ENCODE data around the gene CNDP1.

Gene CNDP1

DNA sequence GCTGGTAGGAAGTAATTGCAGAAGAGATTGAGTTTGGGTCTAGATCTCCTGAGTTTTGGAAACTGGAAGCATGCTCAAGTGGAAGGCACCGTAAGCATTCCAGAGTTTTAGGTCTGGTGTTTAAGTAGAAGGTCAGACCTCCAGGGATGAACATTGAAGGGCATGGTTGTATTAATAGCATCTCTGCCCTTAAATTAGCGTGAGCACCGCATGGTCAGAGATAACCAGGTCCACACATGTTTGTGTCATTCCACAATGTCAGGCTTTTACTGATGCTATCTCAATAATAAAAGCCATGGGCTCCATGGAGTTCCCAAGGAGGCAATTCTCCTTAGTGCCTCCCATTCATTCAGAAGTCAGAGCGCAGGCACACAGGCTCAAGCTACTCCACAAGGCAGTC, 35.1 kb downstream of the CNDP1 start:
- Histone ChIP-seq H3K9ac (ENCODE audit: low read length) (no peak overlapping the region), H2AFZ (ENCODE audit: low read length) (no peak overlapping the region), H3K4me3 (ENCODE audit: low read length) (no peak overlapping the region), H3K27ac (ENCODE audit: low read length) (no peak overlapping the region), H3K9me2 (replicated peaks; ENCODE audit: insufficient read depth, low read length) (no peaks in the 10 kb centered on the region), H3K4me1 (ENCODE audit: low read length) (no peaks in the 10 kb centered on the region), H3K4me2 (ENCODE audit: low read depth, low read length) (no peak overlapping the region), H3K79me2 (ENCODE audit: low read length) (no peaks in the 10 kb centered on the region), H3K27me3 (replicated peaks; ENCODE audit: insufficient read depth, low read length) (no peaks in the 10 kb centered on the region), H3F3A (ENCODE audit: insufficient read depth, low read length) (no peaks in the 10 kb centered on the region), H3K9me3 (replicated peaks; ENCODE audit: insufficient read depth, low read length) (no peaks in the 10 kb centered on the region), H3K36me3 (replicated peaks; ENCODE audit: insufficient read depth, low read length) (no peaks in the 10 kb centered on the region), H4K20me1 (ENCODE audit: insufficient read depth, low read length) (no peaks in the 10 kb centered on the region)
- no peak for TF ChIP-seq EZH2phosphoT487 (IDR thresholded peaks at IDR 0.05; ENCODE audit: low read length)
- no peak for TF ChIP-seq EZH2 (optimal IDR thresholded peaks at IDR 0.05; ENCODE audit: low read depth, low read length)
- TF ChIP-seq CTCF (IDR thresholded peaks at IDR 0.05; ENCODE audit: low read length): no peak
- no peak for DNase-seq

GRCh38 chr18:74570266-74570665, 36.0 kb downstream of the CNDP1 start:
- TF ChIP-seq EZH2 (optimal IDR thresholded peaks at IDR 0.05; ENCODE audit: low read depth, low read length) (no peak), EZH2phosphoT487 (IDR thresholded peaks at IDR 0.05; ENCODE audit: low read length) (no peak), CTCF (IDR thresholded peaks at IDR 0.05; ENCODE audit: low read length) (no peak)
- DNase-seq: no peak
- H2AFZ ChIP-seq (ENCODE audit: low read length): no peak overlapping the region

DNA sequence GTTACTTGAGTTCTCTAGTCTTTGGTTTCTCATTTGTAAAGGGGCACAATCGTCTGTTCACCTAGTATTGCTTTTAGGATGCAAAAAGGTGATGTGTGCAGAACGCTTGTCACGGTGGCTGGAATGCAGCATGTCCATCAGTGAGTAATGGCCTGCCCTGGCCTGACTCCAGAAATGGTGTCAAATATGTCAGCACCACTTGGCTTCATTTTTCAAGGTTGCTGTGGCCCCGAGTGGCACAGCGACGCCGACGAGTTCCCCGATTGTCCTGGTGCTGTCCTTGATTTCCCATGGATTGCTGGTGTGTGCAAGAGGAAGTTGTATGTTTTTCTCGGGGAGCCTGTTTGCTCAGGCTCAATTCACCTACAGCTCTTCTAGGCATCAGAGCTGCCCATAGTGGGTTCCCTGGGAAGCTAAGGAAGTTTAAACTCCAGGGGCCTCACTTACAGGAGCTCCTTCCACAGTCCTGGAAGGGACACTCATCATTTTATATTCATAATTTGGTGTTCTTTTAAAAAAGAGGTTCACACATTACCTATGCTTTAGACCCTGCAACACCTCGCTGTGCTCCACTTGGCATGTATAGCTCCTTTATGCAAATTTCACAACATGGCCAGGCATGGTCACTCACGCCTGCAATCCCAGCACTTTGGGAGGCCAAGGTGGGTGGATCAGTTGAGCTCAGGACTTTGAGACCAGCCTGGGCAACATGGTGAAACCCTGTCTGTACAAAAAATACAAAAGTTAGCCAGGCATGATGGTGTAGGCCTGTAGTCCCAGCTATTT, 37.8 kb downstream of the CNDP1 start:
- H3K27me3 ChIP-seq (replicated peaks; ENCODE audit: insufficient read depth, low read length): no peaks in the 10 kb centered on the region
- no peaks in the 10 kb centered on the region for H3K4me1 ChIP-seq (ENCODE audit: low read length)
- no peaks in the 10 kb centered on the region for H3F3A ChIP-seq (ENCODE audit: insufficient read depth, low read length)
- H3K9me2 ChIP-seq (replicated peaks; ENCODE audit: insufficient read depth, low read length): no peaks in the 10 kb centered on the region
- no peaks in the 10 kb centered on the region for H3K79me2 ChIP-seq (ENCODE audit: low read length)
- no peak overlapping the region for H3K9ac ChIP-seq (ENCODE audit: low read length)
- no peak overlapping the region for H3K27ac ChIP-seq (ENCODE audit: low read length)
- no peak overlapping the region for H3K4me3 ChIP-seq (ENCODE audit: low read length)
- no peak for TF ChIP-seq EZH2 (optimal IDR thresholded peaks at IDR 0.05; ENCODE audit: low read depth, low read length)
- TF ChIP-seq EZH2phosphoT487 (IDR thresholded peaks at IDR 0.05; ENCODE audit: low read length): no peak
- TF ChIP-seq CTCF (IDR thresholded peaks at IDR 0.05; ENCODE audit: low read length): no peak
- no peak overlapping the region for H2AFZ ChIP-seq (ENCODE audit: low read length)
- no peaks in the 10 kb centered on the region for H3K36me3 ChIP-seq (replicated peaks; ENCODE audit: insufficient read depth, low read length)
- no peak for DNase-seq
- H3K9me3 ChIP-seq (replicated peaks; ENCODE audit: insufficient read depth, low read length): no peaks in the 10 kb centered on the region
- no peak overlapping the region for H3K4me2 ChIP-seq (ENCODE audit: low read depth, low read length)
- H4K20me1 ChIP-seq (ENCODE audit: insufficient read depth, low read length): no peaks in the 10 kb centered on the region

More at GRCh38 chr18:74570266-74570665, 36.0 kb downstream of the CNDP1 start:
- no peaks in the 10 kb centered on the region for H3F3A ChIP-seq (ENCODE audit: insufficient read depth, low read length)
- H3K27ac ChIP-seq (ENCODE audit: low read length): no peak overlapping the region
- H3K4me2 ChIP-seq (ENCODE audit: low read depth, low read length): no peak overlapping the region
- no peaks in the 10 kb centered on the region for H3K79me2 ChIP-seq (ENCODE audit: low read length)
- H3K4me3 ChIP-seq (ENCODE audit: low read length): no peak overlapping the region
- no peaks in the 10 kb centered on the region for H3K9me2 ChIP-seq (replicated peaks; ENCODE audit: insufficient read depth, low read length)
- H4K20me1 ChIP-seq (ENCODE audit: insufficient read depth, low read length): no peaks in the 10 kb centered on the region
- no peaks in the 10 kb centered on the region for H3K27me3 ChIP-seq (replicated peaks; ENCODE audit: insufficient read depth, low read length)
- H3K4me1 ChIP-seq (ENCODE audit: low read length): no peaks in the 10 kb centered on the region
- no peaks in the 10 kb centered on the region for H3K9me3 ChIP-seq (replicated peaks; ENCODE audit: insufficient read depth, low read length)
- no peaks in the 10 kb centered on the region for H3K36me3 ChIP-seq (replicated peaks; ENCODE audit: insufficient read depth, low read length)
- H3K9ac ChIP-seq (ENCODE audit: low read length): no peak overlapping the region
